Left ventricle myocardium superior (tissue), 1 donor: ENCODE measurements around the gene FBXL14. TPM values are rescaled to one million over a fixed set of nuclear protein-coding genes. Genes with fewer than 3 reads are reported as not detected.

Experiments used
- ATAC-seq: fragments of 200-7000 bp; cut with Tn5 transposase; one replicate; pipeline ENCODE4 v1.9.1; 2020; ENCODE audit warnings: mild to moderate bottlenecking, moderate library complexity
- DNase-seq: peaks from one replicate; pipeline ENCODE4 v3.0.0-alpha.2; 2020
- intact Hi-C: fragments of 100-400 bp; cut with micrococcal nuclease; formaldehyde crosslinking; loops from one replicate; pipeline ENCODE4 v1.11.0; 2022
- long read RNA-seq: library from polyadenylated mRNA; unstranded; transcript quantifications from one replicate; pipeline ENCODE4 v2.0.0, GENCODE V29; 2021
- total RNA-seq: library from RNA; stranded (reverse); fragmentation: NEBNext Ultra II Directional; extraction: Animal tissue kit (Norgen Biotek cat#: 25700); gene quantifications from one replicate; pipeline ENCODE4 v1.2.1, GENCODE V29; 2021
- donor health status: DM: no; HTN: yes; CAD: no; lungs with severe emphysema.

The FBXL14 gene
- total RNA-seq = 7.7 TPM
- long read RNA-seq, partial matches to known transcripts = 0 of 24 reads
- long read RNA-seq, other reads (novel, unspliced or antisense) = 23 of 24 reads

GRCh38 chr12:1594261-1595025, at the start of gene FBXL14:
Gene FBXL14 (minus strand): TSS chr12:1594581. CDS start chr12:1594066, 515 bp downstream.
- DNase-seq = peak; percentile 93
- intact Hi-C loops = no loop called here
- ATAC-seq = peak; percentile 82

- DNase-seq = no peak
- intact Hi-C loops = no loop called here
- peak; percentile 6 for ATAC-seq
These were observed 49.6 kb upstream of the FBXL14 start for GRCh38 chr12:1643905-1644533.

- intact Hi-C loops = no loop called here
- DNase-seq = no peak
- ATAC-seq = peak; percentile 13
These were observed 48.7 kb upstream of the FBXL14 start for GRCh38 chr12:1643043-1643442.

- DNase-seq = no peak
- intact Hi-C loops = no loop called here
- no peak for ATAC-seq
These were observed 48.1 kb upstream of the FBXL14 start for GRCh38 chr12:1642513-1642912.

GRCh38 chr12:1640328-1641234, 46.2 kb upstream of the FBXL14 start:
- no peak for ATAC-seq
- intact Hi-C loops = no loop called here
- no peak for DNase-seq

- ATAC-seq = no peak
These were observed 45.2 kb upstream of the FBXL14 start for GRCh38 chr12:1639538-1639937.

GRCh38 chr12:1638203-1638602, 43.8 kb upstream of the FBXL14 start:
- no peak for DNase-seq
- ATAC-seq = no peak
- intact Hi-C loops = no loop called here

More at GRCh38 chr12:1639538-1639937, 45.2 kb upstream of the FBXL14 start:
- no peak for DNase-seq
- intact Hi-C loops = no loop called here

- DNase-seq (no peak), ATAC-seq (no peak)
- intact Hi-C loops = no loop called here
These were observed 41.1 kb upstream of the FBXL14 start for GRCh38 chr12:1635301-1636095.

- DNase-seq (peak; percentile 92), ATAC-seq (peak; percentile 51)
- intact Hi-C loops = no loop called here
These were observed 40.3 kb upstream of the FBXL14 start for GRCh38 chr12:1634590-1635191.

GRCh38 chr12:1634149-1634548, 39.8 kb upstream of the FBXL14 start:
- intact Hi-C loops = no loop called here
- DNase-seq (no peak), ATAC-seq (no peak)

GRCh38 chr12:1633459-1633858, 39.1 kb upstream of the FBXL14 start:
- no peak for ATAC-seq
- DNase-seq = no peak
- intact Hi-C loops = no loop called here

- peak; percentile 65 for ATAC-seq
These were observed 38.3 kb upstream of the FBXL14 start for GRCh38 chr12:1632702-1633101.

GRCh38 chr12:1630827-1631591, 36.6 kb upstream of the FBXL14 start:
- intact Hi-C loops = no loop called here
- peak; percentile 58 for DNase-seq
- peak; percentile 16 for ATAC-seq

More at GRCh38 chr12:1632702-1633101, 38.3 kb upstream of the FBXL14 start:
- intact Hi-C loops = no loop called here
- DNase-seq = peak; percentile 58

GRCh38 chr12:1630133-1630826, 35.9 kb upstream of the FBXL14 start:
- peak; percentile 74 for DNase-seq
- intact Hi-C loops = no loop called here
- ATAC-seq = peak; percentile 42

GRCh38 chr12:1629338-1630132, 35.2 kb upstream of the FBXL14 start:
- intact Hi-C loops = no loop called here
- no peak for ATAC-seq
- DNase-seq = peak; percentile 44

- intact Hi-C loops = no loop called here
- no peak for ATAC-seq
- no peak for DNase-seq
These were observed 34.4 kb upstream of the FBXL14 start, which contains the start of gene WNT5B for GRCh38 chr12:1628666-1629337. Gene WNT5B (plus strand): TSS chr12:1629231. CDS start chr12:1631355, 2,124 bp downstream.
